ENCODE results near the gene SLAMF8.

Gene SLAMF8

DNA sequence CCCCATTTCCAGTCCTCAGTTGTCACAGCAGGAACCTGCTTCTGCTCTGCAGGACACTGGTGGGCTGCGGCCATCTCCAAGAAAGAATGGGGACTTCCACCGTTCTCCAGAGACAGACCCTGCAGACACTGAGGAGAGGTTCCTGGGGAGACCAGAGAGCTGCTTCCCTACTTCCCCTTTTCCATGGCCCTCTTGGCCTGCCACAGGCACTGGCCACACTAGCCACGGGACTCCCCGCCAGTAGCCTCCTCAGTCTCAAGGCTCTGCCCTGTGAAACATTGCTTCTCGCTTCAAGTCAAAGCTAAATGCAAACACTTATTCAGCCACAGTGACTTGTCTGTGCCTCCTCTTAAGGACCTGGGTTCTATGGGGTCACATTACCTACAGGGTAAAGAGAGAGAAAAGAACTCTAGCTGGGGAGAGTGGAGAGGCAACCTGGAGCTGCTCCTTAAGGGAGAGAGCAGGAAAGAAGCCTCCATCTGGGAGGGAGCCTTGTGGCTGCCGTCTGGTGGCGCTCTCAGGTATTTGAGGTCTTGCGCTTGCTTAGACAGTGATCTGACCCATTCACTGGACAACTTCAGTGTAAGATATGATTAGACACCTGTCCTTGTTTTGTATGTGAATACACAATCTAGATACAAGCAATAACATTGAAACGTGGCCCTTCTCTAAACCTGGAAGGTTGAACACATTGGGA is 5.4 kb upstream of the SLAMF8 start:
- no peak for DNase-seq (ENCODE audit: low read depth)

DNA sequence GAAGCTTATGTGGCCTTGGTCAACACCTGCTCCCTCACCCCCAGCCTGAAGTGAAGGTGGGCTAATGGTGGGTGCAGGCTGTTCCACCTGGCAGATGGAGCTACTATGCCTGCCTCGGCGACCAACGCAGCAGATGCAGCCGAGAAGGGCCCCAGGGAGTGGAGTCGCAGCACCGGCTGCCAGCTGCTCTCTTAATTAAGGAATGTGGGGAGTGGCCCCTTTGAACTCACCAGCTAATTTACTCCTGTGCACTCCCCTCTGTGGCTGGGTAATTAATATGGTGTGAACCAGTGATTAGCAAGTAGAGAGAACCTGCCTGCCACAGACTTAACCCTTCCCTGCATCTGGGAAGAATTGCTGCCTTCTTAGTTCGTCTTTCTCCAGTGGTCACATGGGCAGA is 3.3 kb upstream of the SLAMF8 start:
- no peak for DNase-seq (ENCODE audit: low read depth)

DNA sequence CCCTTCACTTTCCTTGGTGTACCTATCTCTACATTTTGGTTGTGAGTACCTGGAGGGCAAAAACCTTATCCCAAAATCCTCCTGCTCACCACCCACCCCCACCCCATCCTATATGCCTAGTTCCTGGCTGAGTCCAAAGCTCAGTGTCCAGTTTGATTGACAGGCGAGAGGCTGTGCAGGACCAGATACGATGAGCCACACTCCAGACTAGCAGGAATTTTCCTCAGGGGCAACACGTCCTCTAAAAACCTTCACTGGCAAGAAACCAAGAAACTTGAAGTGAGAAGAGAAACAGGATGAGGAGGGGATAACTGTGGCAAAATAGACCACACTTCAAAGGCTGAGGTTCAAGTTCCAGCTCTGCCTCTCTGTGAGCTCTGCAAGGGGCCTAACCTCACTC is 1.1 kb upstream of the SLAMF8 start:
- DNase-seq (ENCODE audit: low read depth), result no peak

DNA sequence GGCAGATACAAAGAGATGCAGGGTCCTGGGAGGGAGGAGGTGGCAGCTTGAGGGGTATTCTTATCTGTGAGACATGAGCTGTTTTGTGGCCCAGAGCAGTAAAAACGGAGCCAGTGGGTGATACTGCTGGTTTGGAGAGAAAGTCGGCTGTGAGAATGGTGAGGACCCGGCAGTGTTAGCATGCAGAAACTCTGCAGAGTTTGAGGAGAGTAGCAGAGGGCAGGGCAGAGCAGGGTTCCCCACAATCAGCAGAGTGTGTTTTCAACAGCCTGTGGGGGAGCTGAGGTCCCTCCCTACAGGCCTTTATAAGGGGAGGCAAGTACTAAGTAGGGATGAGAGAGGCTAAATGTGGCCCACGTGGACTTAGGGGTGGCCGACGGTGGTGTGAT is 423 bp downstream of the SLAMF8 start:
- no peak for DNase-seq (ENCODE audit: low read depth)

DNA sequence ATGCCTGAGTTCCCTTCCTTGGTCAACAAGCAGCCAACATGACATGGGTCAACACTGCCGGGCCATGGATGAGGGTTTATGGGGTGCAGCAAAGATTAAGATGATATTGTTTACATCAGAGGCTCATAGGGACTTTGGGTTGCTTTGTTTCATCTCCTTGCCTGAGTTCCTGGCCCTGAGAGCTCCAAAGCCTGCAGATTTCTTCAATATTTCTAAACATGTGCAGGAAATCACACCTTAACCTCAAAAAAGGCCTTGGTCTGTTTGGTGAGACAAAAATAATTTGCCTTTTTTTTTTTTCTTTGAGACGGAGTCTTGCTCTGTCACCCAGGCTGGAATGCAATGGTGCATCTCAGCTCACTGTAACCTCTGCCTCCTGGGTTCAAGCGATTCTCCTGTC is 876 bp downstream of the SLAMF8 start:
- DNase-seq (ENCODE audit: low read depth), result no peak

DNA sequence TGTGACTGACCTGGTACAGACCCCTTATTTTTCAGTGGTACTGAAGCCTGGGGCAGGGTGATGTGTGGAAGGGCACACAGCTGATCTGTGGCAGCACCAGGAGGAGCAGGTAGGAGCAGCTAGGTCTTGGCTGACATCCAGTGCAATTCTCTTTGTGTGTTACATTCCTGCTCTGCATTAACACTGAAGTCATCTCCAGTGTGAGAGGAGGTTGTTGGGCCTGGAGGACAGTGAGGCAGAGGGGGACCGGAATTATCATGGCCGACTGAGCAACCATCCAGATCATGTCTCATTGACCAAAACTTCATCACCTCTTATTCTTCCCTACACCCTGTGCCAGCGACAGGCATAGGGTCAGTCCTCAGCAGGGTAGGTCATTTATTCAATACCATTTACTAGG is 1.5 kb downstream of the SLAMF8 start:
- DNase-seq (ENCODE audit: low read depth), result no peak

DNA sequence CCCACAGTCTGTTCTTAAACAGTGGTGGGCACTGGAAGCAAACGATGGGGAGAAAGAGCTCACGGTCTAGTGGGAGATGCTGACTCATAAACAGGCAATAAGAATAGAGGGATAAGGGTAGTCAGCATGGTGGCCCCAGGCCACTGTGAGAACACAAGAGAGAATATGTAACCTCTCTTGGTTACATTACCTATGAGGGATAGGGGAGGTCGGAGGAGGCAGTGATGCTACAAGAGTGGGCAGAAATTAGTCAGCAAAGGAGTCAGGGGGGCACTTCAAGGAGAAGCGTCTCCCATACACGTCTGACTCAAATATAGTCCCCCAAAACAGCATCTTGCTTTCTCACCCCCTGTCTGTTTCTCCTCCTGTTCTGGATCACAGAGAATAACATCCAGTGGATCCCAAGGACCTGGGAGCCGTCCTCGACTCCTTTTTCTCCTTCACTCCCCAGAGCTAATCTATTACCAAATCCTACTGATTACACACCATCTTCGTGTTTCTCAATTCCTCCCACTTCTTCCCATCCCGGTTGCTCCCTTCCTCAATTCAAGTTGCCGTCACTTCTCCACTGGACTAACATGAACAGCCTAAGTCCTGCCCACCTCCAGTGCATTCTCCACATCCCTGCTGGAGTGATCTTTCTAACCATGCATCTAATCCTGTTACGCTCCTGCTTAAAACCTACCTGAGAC is 2.1 kb downstream of the SLAMF8 start:
- no peak for DNase-seq (ENCODE audit: low read depth)

DNA sequence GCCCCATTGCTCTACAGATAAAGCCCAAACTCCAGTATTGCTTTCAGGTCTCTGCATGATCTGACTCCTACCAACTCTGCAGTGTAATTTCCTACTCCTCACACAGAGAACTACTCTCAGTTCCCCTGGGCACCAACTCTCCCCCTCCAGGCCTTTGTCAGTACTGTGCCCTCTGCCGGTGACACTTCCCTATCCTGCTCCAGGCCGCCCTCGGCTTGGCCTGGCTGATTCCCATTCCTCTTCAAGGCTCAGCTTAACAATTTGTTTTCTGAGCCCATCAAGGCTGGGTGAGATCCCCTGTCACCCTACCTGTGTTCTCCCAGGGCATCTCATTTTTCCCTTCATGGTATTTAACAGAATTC is 2.6 kb downstream of the SLAMF8 start:
- DNase-seq (ENCODE audit: low read depth), result no peak

DNA sequence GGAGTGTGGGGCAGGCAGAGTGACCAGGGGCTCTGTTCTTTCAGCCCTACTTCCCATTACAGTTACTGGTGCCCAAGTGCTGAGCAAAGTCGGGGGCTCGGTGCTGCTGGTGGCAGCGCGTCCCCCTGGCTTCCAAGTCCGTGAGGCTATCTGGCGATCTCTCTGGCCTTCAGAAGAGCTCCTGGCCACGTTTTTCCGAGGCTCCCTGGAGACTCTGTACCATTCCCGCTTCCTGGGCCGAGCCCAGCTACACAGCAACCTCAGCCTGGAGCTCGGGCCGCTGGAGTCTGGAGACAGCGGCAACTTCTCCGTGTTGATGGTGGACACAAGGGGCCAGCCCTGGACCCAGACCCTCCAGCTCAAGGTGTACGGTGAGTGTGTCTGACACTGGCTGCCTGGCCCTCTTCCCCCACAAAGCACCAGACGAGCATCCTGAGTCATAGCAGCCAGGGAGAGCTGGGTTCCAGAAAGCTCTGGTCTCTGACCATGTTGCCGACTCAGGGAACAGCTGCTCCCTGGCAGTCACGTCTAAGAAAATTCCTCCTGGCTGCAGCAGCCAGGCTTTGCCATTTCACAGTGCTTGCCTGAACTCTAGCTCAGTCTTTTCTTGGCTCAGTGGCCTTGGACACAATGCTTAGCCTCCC is 3.3 kb downstream of the SLAMF8 start:
- DNase-seq (ENCODE audit: low read depth), result no peak

DNA sequence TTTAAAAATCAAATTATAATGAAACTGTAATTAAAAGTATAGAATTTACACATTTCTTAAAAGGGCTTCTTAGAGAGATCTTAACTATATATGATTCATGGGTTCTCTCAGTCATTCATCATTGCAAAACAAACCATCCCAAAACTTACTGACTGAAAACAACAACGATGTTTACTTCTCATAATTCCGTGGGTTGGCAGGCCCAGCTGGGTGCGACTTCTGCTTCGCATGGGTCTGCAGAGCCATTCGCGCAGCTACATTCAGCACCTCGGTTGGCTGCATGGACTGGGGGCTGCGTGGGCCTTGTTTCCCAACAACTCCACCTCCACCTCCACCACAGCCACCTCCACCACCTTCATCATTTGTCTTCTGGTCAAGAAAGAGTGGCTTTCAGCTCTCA is 4.0 kb downstream of the SLAMF8 start:
- DNase-seq (ENCODE audit: low read depth), result no peak

DNA sequence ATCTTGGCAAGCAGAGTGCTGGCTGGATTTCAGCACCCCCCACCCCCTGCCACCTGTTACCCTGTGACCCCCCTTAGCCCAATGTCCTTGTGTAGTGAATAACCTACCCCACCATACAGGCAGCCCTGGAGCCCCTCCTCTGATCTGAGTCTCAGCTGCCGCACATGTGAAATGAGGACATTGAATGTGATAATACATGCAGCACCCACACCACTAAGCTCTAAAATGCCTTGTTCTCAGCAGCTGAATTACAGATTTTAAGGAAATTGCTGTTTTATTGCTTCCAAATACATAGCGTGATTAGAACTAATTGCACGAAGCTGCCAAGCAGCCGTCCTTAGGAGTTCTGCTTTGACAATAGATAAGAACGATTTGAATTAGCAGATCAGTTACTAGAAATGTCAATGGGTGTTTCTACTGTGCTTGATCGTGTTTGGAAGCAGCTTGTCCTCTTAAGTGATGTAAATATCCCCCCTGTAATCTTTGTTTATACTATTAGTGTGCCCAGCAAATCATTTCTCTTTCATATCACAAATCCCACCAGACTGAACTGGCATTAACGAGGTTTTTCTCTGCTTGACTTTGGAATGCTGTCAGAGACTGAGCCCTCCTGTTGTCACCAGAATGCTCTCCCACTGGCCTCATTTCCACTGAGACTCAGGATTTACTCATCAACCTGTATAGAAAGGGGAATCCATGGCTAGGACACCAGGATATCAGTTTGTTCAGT is 4.9 kb downstream of the SLAMF8 start:
- DNase-seq (ENCODE audit: low read depth), result no peak

DNA sequence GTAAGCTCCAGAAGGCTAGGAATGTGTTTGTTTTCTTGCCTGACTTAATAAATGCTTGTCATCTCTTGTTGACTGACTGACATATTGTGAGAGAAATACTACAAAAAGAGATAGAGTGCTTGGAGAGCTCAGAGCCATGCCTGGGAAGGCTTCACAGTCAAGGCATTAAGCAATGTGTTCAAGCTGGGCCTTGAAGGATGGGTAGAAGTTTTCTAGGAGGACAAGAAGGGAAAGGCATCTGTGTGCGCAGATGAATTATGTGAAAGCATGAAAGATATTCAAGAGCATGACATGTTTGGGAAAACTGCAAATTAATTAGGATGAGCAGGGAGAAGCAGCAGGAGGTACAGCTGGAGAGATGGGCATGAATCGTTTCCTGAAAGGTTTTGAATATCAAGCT is 5.6 kb downstream of the SLAMF8 start:
- DNase-seq (ENCODE audit: low read depth), result no peak

DNA sequence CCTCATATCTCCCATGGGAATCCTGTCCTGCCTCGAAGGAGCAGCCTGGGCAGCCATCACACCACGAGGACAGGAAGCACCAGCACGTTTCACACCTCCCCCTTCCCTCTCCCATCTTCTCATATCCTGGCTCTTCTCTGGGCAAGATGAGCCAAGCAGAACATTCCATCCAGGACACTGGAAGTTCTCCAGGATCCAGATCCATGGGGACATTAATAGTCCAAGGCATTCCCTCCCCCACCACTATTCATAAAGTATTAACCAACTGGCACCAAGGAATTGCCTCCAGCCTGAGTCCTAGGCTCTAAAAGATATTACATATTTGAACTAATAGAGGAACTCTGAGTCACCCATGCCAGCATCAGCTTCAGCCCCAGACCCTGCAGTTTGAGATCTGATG is 8.7 kb downstream of the SLAMF8 start:
- DNase-seq (ENCODE audit: low read depth), result no peak

DNA sequence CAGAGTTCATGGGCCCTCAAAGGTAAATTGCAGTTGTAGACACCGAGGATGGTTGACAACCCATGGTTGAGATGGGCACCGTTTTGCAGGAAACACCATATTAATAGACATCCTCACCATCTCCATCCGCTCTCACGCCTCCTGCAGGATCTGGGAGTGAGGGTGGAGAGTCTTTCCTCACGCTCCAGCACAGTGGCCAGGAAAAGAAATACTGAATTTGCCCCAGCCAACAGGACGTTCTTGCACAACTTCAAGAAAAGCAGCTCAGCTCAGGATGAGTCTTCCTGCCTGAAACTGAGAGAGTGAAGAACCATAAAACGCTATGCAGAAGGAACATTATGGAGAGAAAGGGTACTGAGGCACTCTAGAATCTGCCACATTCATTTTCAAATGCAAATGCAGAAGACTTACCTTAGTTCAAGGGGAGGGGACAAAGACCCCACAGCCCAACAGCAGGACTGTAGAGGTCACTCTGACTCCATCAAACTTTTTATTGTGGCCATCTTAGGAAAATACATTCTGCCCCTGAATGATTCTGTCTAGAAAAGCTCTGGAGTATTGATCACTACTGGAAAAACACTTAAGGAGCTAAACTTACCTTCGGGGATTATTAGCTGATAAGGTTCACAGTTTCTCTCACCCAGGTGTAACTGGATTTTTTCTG is 9.3 kb downstream of the SLAMF8 start:
- DNase-seq (ENCODE audit: low read depth), result no peak

DNA sequence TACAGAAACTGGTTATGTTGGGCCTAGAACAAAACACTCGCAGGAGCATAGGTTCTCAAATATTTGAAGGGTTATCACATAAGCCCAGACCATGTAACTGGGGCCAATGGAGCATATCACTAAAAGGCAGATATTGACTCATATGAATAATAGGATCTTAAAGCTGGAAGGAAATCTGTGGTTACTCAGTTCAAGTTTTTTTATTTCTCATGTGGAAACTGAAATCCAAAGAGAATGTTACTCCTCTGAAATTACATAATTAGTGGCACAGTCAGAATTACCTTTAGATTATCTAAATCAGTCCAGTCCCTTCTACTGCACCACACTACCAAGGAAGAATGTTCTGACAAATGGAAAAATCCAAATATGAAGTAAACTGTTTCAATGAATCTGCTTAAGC is 12.0 kb downstream of the SLAMF8 start:
- DNase-seq (ENCODE audit: low read depth), result no peak

DNA sequence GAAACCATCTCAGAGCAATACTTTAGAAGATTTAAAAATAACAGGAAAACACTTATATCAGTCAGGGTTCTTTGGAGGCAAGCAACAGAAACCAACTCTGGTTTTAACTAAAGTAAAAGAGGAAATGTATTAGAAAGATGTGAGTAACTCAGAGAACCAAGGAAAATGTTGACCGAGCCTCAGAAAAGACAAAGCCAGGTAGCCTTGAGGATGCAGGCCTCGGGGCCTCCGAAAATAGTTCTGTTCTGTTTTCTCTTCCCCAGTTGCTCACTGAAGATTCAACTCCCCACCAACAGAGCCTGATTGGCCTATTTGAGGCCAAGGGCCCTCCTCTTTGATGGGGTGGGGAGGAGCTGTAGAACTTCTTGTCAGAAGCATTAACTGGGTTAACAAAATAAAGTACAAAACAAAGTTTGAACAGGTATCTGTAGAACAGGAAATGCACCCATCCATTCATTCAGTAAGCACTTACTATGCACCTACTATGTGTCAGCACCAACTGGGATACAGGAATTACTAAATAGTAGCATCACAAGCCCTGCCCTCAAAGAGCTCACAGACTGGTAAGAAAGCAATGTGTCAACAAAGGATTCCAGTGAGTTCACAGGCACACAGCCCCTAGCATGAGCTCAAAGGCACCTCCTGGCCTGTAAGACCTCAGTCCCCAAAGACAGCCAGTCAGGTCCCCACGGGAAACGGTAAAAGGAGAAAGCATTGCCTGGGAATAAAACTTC is 12.6 kb downstream of the SLAMF8 start:
- no peak for DNase-seq (ENCODE audit: low read depth)

DNA sequence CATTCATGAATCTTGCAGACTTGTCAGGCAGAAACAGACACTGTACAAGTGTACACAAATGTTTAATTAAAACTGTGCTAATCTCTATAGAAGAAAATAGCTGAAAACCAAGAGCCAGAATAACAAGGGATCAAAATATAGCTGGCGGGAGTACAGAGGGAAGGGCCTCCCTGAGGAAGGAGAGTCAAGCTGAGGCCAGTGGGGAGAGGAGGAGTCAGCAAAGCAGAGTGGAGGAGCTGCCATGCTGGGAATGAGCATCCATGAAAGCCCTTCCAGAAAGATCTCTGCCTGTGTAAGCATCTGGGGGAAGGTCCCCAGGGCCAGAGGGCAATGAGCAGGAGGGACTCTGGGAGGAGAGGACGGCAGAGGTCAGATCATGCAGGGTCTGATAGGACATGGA is 15.1 kb downstream of the SLAMF8 start:
- DNase-seq (ENCODE audit: low read depth), result no peak

DNA sequence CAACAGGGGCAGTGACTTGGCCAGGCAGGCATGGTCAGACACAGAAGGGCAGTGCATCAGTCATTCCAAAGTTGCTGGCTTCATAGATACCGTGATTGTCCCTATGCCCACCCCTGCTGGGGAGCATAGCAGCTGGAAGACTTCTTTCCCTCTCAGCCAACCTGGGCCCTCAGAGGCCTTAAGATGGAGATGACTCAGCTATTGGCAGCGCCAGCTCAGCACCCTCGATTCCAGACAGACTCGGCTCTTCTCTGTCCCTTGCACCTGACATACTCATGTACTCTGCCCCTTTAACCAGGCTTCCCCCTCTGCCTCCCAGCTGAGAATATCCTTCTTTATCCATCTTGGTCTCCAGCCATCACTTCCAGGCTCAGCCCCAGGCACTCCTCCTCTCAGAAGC is 16.8 kb downstream of the SLAMF8 start:
- DNase-seq (ENCODE audit: low read depth), result no peak

DNA sequence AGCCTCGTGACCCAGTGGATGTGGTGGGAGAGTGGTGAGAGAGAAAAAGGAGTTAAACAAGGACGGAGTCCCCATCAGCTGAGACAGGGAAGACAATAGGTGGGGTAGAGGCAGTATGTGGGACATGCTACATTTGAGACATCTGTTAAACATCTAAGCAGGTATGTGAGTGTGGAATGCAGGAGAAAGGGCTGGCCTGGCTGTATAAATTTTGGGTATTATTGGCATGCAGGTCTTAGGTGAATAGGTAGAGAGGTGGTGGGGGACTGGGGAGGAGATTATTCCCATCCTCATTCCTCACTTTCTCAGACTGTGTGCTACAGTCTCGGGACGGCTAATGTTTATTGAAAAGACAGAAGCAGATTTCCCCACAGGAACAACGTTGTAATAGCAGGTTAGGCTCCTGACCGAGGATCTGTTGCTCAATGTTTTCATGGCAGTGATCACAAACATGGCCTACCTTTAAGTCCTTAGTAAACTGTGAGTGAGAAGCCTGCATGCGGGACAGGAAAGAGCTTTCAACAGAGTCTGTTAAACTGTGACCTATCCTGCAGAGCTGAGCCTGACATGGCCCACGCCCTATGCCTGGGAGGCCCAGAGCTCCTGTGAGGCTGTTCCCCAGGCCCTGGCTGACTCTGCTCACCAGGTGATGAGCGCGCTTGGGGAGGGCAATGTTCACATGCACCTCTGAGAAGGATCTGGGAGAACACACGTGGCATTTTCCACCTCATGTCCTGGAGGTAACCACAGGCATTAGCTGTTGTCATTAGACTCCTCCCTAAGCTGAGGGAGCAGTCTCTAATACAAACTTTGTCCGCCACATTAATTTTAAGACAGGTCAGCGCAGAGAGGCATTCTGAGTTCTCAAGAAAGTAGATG is 19.3 kb downstream of the SLAMF8 start:
- DNase-seq (ENCODE audit: low read depth), result no peak

DNA sequence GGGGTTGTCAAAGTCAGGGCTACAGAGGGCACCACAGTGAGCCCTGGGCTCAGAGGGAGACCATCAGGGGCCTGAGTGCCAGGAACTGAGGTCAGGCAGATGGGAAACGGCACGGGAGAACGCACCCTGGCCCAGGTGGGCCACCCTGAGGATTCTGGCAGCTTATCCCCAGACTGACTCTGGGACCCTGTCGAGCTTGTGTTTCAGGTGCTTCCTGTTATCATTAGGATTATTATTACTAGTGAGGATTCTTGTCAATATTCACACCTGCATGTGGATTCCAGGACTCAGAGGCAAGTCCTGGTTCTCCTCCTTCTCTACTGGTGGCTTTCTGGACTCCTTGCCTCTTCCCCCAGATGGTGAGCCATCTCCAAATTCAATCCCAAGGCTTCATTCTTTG is 20.6 kb downstream of the SLAMF8 start:
- no peak for DNase-seq (ENCODE audit: low read depth)

DNA sequence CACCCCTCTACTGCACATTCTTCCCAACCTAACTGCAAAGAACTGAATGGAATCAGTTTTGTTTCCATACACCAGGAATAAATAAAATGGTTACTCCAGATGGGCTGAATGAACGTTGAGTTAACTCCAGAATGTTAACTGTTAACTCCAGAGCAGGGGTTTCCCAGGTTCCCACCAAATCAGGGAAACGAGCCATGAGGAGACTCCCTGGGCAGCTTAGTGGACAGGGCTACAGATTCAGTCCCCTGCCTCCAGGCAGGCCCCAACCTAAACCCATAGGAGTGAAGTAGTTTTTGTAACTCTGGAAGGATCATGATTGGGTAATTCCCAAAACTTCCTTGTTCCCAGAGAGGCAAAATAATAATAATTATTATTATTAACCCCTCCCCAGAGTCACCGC is 21.7 kb downstream of the SLAMF8 start:
- DNase-seq (ENCODE audit: low read depth), result no peak
